Uterus (tissue), 4 donors: Measurements from ENCODE around the gene WNT7A. TPM values are rescaled to one million over a fixed set of nuclear protein-coding genes. Genes with fewer than 3 reads are reported as not detected.

ENCODE experiments used
- DNase-seq, 2 donors: peaks; one replicate each; pipeline ENCODE4 v3.0.0-alpha.2; 2019 to 2020
- H3K27ac ChIP-seq, 2 donors: fragments of 200-600 bp; sonication (generic); 1 replicate in 1 of 2; 2 replicates in 1 of 2; pipeline ENCODE4 v1.5.1; 2016 to 2018
- H3K27me3 ChIP-seq, 2 donors: fragments of 200-600 bp; sonication (generic); one replicate each; pipeline ENCODE4 v1.5.1; 2018 to 2019; ENCODE audit warnings: control low read depth in 1 of 2
- H3K36me3 ChIP-seq, 2 donors: fragments of 200-600 bp; sonication (generic); one replicate each; pipeline ENCODE4 v1.5.1; 2019; ENCODE audit warnings: control low read depth in 1 of 2
- H3K4me1 ChIP-seq, 2 donors: fragments of 200-600 bp; sonication (generic); one replicate each; pipeline ENCODE4 v1.5.1; 2018 to 2019; ENCODE audit warnings: control low read depth in 1 of 2
- H3K4me3 ChIP-seq, 2 donors: fragments of 200-600 bp; sonication (generic); 1 replicate in 1 of 2; 2 replicates in 1 of 2; pipeline ENCODE4 v1.5.1; 2018 to 2019; ENCODE audit warnings: mild to moderate bottlenecking in 1 of 2
- H3K9me3 ChIP-seq, 2 donors: fragments of 200-600 bp; sonication (generic); one replicate each; pipeline ENCODE4 v1.5.1; 2019; ENCODE audit warnings: control low read depth in 1 of 2
- CTCF ChIP-seq, 4 experiments: fragments of 200-600 bp in 2 of 4; fragments of 450-650 bp in 2 of 4; sonication (generic) in 2 of 4; IDR thresholded peaks; one replicate each; pipeline ENCODE4 v1.5.1; 2016 to 2019; ENCODE audit warnings: antibody characterized with exemption in 4 of 4, mild to moderate bottlenecking in 2 of 4, moderate library complexity in 1 of 4
- POLR2A ChIP-seq, 2 donors: fragments of 450-650 bp; IDR thresholded peaks; one replicate each; pipeline ENCODE4 v1.6.1; 2016; ENCODE audit warnings: antibody characterized with exemption in 2 of 2, mild to moderate bottlenecking in 1 of 2, moderate library complexity in 1 of 2
- intact Hi-C: fragments of 100-400 bp; cut with DNase I; formaldehyde crosslinking; loops from one replicate; pipeline ENCODE4 v1.15.1; 2023; ENCODE audit warnings: low total_unique reads
- total RNA-seq, 4 donors: library from RNA; depleted of rRNA in 3 of 4; stranded (reverse); fragments of >200 nt in 3 of 4; gene quantifications; one replicate each; pipeline versions ENCODE4 v1.1.0 to v1.2.4, GENCODE V29; 2014 to 2023
- donor health status: DM: yes; HTN: yes; CAD: no.

The WNT7A gene
- total RNA-seq, 4 donors from 2014 or later: 0.21 to 19.8 (median 0.26) TPM; not detected in 1

GRCh38 chr3:13901935-13902584 is 22.2 kb upstream of the WNT7A start:
- no peaks in the 10 kb centered on the region for H3K9me3 ChIP-seq

GRCh38 chr3:13898346-13898745 is 18.5 kb upstream of the WNT7A start:
- intact Hi-C loops: no loop called here
- H3K4me3 ChIP-seq: no peak overlapping the region
- H3K4me1 ChIP-seq: no peaks in the 10 kb centered on the region
- H3K36me3 ChIP-seq: no peaks in the 10 kb centered on the region
- no peak for DNase-seq
- H3K9me3 ChIP-seq: no peaks in the 10 kb centered on the region
- no peaks in the 10 kb centered on the region for H3K27me3 ChIP-seq
- TF ChIP-seq CTCF (IDR thresholded peaks at IDR 0.05): no peak
- TF ChIP-seq POLR2A (IDR thresholded peaks at IDR 0.05): no peak
- no peak overlapping the region for H3K27ac ChIP-seq

More at GRCh38 chr3:13901935-13902584, 22.2 kb upstream of the WNT7A start:
- intact Hi-C loops: no loop called here
- no peak overlapping the region for H3K27ac ChIP-seq
- no peak overlapping the region for H3K4me3 ChIP-seq
- H3K27me3 ChIP-seq: no peaks in the 10 kb centered on the region
- H3K36me3 ChIP-seq: no peaks in the 10 kb centered on the region
- DNase-seq: no peak
- TF ChIP-seq POLR2A (IDR thresholded peaks at IDR 0.05) (no peak), CTCF (IDR thresholded peaks at IDR 0.05) (no peak)
- no peaks in the 10 kb centered on the region for H3K4me1 ChIP-seq

GRCh38 chr3:13896473-13897154 is 16.7 kb upstream of the WNT7A start:
- Histone ChIP-seq H3K4me3 (peak overlapping the region; percentile 65 to 66), H3K36me3 (no peaks in the 10 kb centered on the region), H3K9me3 (no peaks in the 10 kb centered on the region), H3K27me3 (no peaks in the 10 kb centered on the region), H3K27ac (peak overlapping the region in 1 of 2 donors; percentile 81), H3K4me1 (no peaks in the 10 kb centered on the region)
- TF ChIP-seq CTCF (IDR thresholded peaks at IDR 0.05) (peak; percentile 71 to 86 (median 74)), POLR2A (IDR thresholded peaks at IDR 0.05) (no peak)
- DNase-seq: peak; percentile 38 to 64
- intact Hi-C loops: no loop called here

GRCh38 chr3:13895155-13896105 is 15.6 kb upstream of the WNT7A start:
- Histone ChIP-seq H3K4me1 (no peaks in the 10 kb centered on the region), H3K27me3 (no peaks in the 10 kb centered on the region), H3K27ac (peak overlapping the region; percentile 73 to 81), H3K36me3 (no peaks in the 10 kb centered on the region), H3K9me3 (no peaks in the 10 kb centered on the region), H3K4me3 (peak overlapping the region; percentile 65 to 66)
- intact Hi-C loops: no loop called here
- TF ChIP-seq POLR2A (IDR thresholded peaks at IDR 0.05) (peak; percentile 74 to 85), CTCF (IDR thresholded peaks at IDR 0.05) (no peak)
- DNase-seq: peak; percentile 96 to 98
